Endodermal cell (in vitro differentiated cells): Measurements from ENCODE around the gene DENND1A. TPM values are rescaled to one million over a fixed set of nuclear protein-coding genes. Genes with fewer than 3 reads are reported as not detected.

Experiments used
- DNase-seq: peaks from one replicate; pipeline ENCODE4 v3.0.0-alpha.2; 2017
- H3K27ac ChIP-seq: 2 replicates; pipeline ENCODE4 v1.5.1; 2013; ENCODE audit warnings: mild to moderate bottlenecking, low read depth, low read length, moderate library complexity
- H3K27me3 ChIP-seq: 2 replicates; pipeline ENCODE4 v1.6.1; 2013; ENCODE audit warnings: mild to moderate bottlenecking, low read length, moderate library complexity; ENCODE audit not compliant: insufficient read depth, control insufficient read depth, poor library complexity, severe bottlenecking
- H3K36me3 ChIP-seq: 2 replicates; pipeline ENCODE4 v1.7.0; 2013; ENCODE audit warnings: mild to moderate bottlenecking, low read length, moderate library complexity; ENCODE audit not compliant: control insufficient read depth, insufficient read depth
- H3K4me1 ChIP-seq: one replicate; pipeline ENCODE4 v1.7.0; 2013; ENCODE audit warnings: low read length; ENCODE audit not compliant: control insufficient read depth, insufficient read depth
- H3K4me3 ChIP-seq: 2 replicates; pipeline ENCODE4 v1.5.1; 2013; ENCODE audit warnings: mild to moderate bottlenecking, low read length, moderate library complexity
- H3K9ac ChIP-seq: 2 replicates; pipeline ENCODE4 v1.6.1; 2013; ENCODE audit warnings: mild to moderate bottlenecking, low read length, moderate library complexity; ENCODE audit not compliant: poor library complexity, severe bottlenecking; ENCODE audit errors: extremely low read depth
- H3K9me3 ChIP-seq: 2 replicates; pipeline ENCODE4 v1.6.1; 2013; ENCODE audit warnings: mild to moderate bottlenecking, low read length, moderate library complexity; ENCODE audit not compliant: control insufficient read depth
- H3K27ac Mint-ChIP-seq: 2 replicates; pipeline ENCODE4 v1.8.0; 2020; ENCODE audit warnings: mixed read lengths
- H3K27me3 Mint-ChIP-seq: 2 replicates; pipeline ENCODE4 v1.8.0; 2021; ENCODE audit warnings: mild to moderate bottlenecking, mixed read lengths; ENCODE audit not compliant: insufficient read depth
- H3K36me3 Mint-ChIP-seq: 2 replicates; pipeline ENCODE4 v1.8.0; 2020; ENCODE audit warnings: low read depth, mixed read lengths
- H3K4me1 Mint-ChIP-seq: 2 replicates; pipeline ENCODE4 v1.8.0; 2020; ENCODE audit warnings: mixed read lengths
- H3K4me3 Mint-ChIP-seq: 2 replicates; pipeline ENCODE4 v1.8.0; 2020; ENCODE audit warnings: mild to moderate bottlenecking, moderate library complexity, mixed read lengths
- H3K9me3 Mint-ChIP-seq: 2 replicates; pipeline ENCODE4 v1.8.0; 2020; ENCODE audit warnings: mild to moderate bottlenecking, mixed read lengths
- CTCF ChIP-seq: fragments of 200-600 bp; sonication (generic); conservative IDR thresholded peaks from 2 replicates; pipeline ENCODE4 v1.5.0; 2021; ENCODE audit warnings: antibody characterized with exemption, mild to moderate bottlenecking
- WGBS, 2 experiments: methylation state at CpG; one replicate each; pipeline versions ENCODE4 v1.1.5 to v1.1.7; 2013; ENCODE audit warnings: missing lambda C conversion rate in 2 of 2, mixed read lengths in 1 of 2; ENCODE audit not compliant: insufficient coverage in 1 of 2, insufficient read length in 1 of 2; 5-methylcytosine and 5-hydroxymethylcytosine counted together
- total RNA-seq, 2 donors: library from RNA; stranded (reverse); fragmentation: NEBNext Ultra II Directional in 1 of 2; extraction: Animal tissue kit (Norgen Biotek cat#: 25700) in 1 of 2; gene quantifications; 2 replicates in 1 of 2; 3 replicates in 1 of 2; pipeline ENCODE4 v1.2.1, GENCODE V29; 2021

Gene DENND1A
- total RNA-seq, 2 donors from 2014 or later, result 29.5 to 38.4 TPM

GRCh38 chr9:123450098-123450770, 479.7 kb downstream of the DENND1A start:
- Histone ChIP-seq H3K9ac (no peak overlapping the region), H3K9me3 (no peaks in the 10 kb centered on the region), H3K27ac (no peak overlapping the region), H3K4me3 (no peak overlapping the region), H3K36me3 (no peaks in the 10 kb centered on the region), H3K27me3 (no peaks in the 10 kb centered on the region), H3K4me1 (no peaks in the 10 kb centered on the region)
- no peaks in the 10 kb centered on the region for H3K27me3 Mint-ChIP-seq
- peaks cover 20% of the 10 kb centered on the region for H3K4me1 Mint-ChIP-seq
- peak; percentile 39 for DNase-seq
- no peak for TF ChIP-seq CTCF
- no peak overlapping the region for H3K27ac Mint-ChIP-seq
- no peaks in the 10 kb centered on the region for H3K9me3 Mint-ChIP-seq
- H3K4me3 Mint-ChIP-seq, result no peak overlapping the region
- H3K36me3 Mint-ChIP-seq, result peaks cover 13% of the 10 kb centered on the region
- WGBS, 2 experiments, result 92% methylated on average over 6 to 12 of the region's 12 CpGs

- Histone ChIP-seq H3K9ac (no peak overlapping the region), H3K4me3 (no peak overlapping the region), H3K27ac (no peak overlapping the region), H3K27me3 (no peaks in the 10 kb centered on the region), H3K36me3 (no peaks in the 10 kb centered on the region), H3K4me1 (no peaks in the 10 kb centered on the region), H3K9me3 (no peaks in the 10 kb centered on the region)
- Mint-ChIP-seq H3K27ac (no peak overlapping the region), H3K9me3 (no peaks in the 10 kb centered on the region), H3K4me3 (no peak overlapping the region), H3K36me3 (peaks cover 13% of the 10 kb centered on the region), H3K27me3 (no peaks in the 10 kb centered on the region), H3K4me1 (peaks cover 22% of the 10 kb centered on the region)
- DNase-seq, result peak; percentile 57
- 90% methylated on average over 7 to 8 of the region's 9 CpGs for WGBS, 2 experiments
- TF ChIP-seq CTCF, result no peak
Measured at GRCh38 chr9:123447934-123448646, 481.8 kb downstream of the DENND1A start.

GRCh38 chr9:123445981-123446610, 483.8 kb downstream of the DENND1A start:
- Histone ChIP-seq H3K27ac (no peak overlapping the region), H3K4me3 (no peak overlapping the region), H3K27me3 (no peaks in the 10 kb centered on the region), H3K9ac (no peak overlapping the region), H3K4me1 (no peaks in the 10 kb centered on the region), H3K36me3 (no peaks in the 10 kb centered on the region), H3K9me3 (no peaks in the 10 kb centered on the region)
- no peak for TF ChIP-seq CTCF
- H3K36me3 Mint-ChIP-seq, result peaks cover 3% of the 10 kb centered on the region
- H3K4me3 Mint-ChIP-seq, result no peak overlapping the region
- peaks cover 27% of the 10 kb centered on the region for H3K4me1 Mint-ChIP-seq
- H3K27me3 Mint-ChIP-seq, result no peaks in the 10 kb centered on the region
- peak overlapping the region; percentile 49 for H3K27ac Mint-ChIP-seq
- 81 to 85% methylated on average over 5 to 8 of the region's 10 CpGs for WGBS, 2 experiments
- DNase-seq, result peak; percentile 76
- no peaks in the 10 kb centered on the region for H3K9me3 Mint-ChIP-seq
